ENCODE results near the gene IPPK.

DNA sequence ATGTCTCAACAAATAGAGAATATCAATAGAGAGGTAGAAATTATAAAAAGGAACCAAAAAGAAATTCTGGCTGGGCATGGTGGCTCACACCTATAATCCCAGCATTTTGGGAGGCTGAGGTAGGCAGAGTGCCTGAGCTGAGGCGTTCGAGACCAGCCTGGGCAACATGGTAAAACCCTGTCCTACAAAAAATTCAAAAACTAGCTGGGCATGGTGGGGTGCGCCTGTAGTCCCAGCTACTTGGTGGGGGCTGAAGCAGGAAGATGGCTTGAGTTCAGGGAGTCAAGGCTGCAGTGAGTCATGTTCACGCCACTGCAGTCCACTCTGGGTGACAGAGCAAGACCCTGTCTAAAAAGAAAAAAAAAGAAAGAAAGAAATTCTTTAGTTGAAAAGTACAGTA is 24.9 kb downstream of the IPPK start:
- TF ChIP-seq, protein P1, sequence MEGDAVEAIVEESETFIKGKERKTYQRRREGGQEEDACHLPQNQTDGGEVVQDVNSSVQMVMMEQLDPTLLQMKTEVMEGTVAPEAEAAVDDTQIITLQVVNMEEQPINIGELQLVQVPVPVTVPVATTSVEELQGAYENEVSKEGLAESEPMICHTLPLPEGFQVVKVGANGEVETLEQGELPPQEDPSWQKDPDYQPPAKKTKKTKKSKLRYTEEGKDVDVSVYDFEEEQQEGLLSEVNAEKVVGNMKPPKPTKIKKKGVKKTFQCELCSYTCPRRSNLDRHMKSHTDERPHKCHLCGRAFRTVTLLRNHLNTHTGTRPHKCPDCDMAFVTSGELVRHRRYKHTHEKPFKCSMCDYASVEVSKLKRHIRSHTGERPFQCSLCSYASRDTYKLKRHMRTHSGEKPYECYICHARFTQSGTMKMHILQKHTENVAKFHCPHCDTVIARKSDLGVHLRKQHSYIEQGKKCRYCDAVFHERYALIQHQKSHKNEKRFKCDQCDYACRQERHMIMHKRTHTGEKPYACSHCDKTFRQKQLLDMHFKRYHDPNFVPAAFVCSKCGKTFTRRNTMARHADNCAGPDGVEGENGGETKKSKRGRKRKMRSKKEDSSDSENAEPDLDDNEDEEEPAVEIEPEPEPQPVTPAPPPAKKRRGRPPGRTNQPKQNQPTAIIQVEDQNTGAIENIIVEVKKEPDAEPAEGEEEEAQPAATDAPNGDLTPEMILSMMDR (IDR thresholded peaks at IDR 0.05) = no peak
- no peak for TF ChIP-seq POLR2A (IDR thresholded peaks at IDR 0.05)

Data from prostate gland (tissue), 2 donors.